Measurements from ENCODE around the gene MYO3B.

MYO3B gene

GRCh38 chr2:170177950-170178781, at the start of gene MYO3B:
Gene MYO3B (plus strand): TSS chr2:170178147. CDS start chr2:170178288, 141 bp downstream.
- no peak for DNase-seq

GRCh38 chr2:170139276-170139967, 38.5 kb upstream of the MYO3B start:
- DNase-seq: no peak

GRCh38 chr2:170140561-170140960, 37.4 kb upstream of the MYO3B start:
- DNase-seq: no peak

- DNase-seq: no peak
Observed at GRCh38 chr2:170141865-170142264, 36.1 kb upstream of the MYO3B start.

- DNase-seq: no peak
Observed at GRCh38 chr2:170142502-170142901, 35.4 kb upstream of the MYO3B start.

GRCh38 chr2:170143045-170143717, 34.8 kb upstream of the MYO3B start:
- DNase-seq: no peak

GRCh38 chr2:170144761-170145160, 33.2 kb upstream of the MYO3B start:
- DNase-seq: no peak

GRCh38 chr2:170145191-170145590, 32.8 kb upstream of the MYO3B start:
- DNase-seq: no peak

GRCh38 chr2:170145675-170146432, 32.1 kb upstream of the MYO3B start:
- no peak for DNase-seq

GRCh38 chr2:170146784-170147183, 31.2 kb upstream of the MYO3B start:
- DNase-seq: no peak

GRCh38 chr2:170147576-170147975, 30.4 kb upstream of the MYO3B start:
- no peak for DNase-seq

GRCh38 chr2:170148161-170148560, 29.8 kb upstream of the MYO3B start:
- DNase-seq: no peak

- DNase-seq: no peak
Observed at GRCh38 chr2:170152421-170152820, 25.5 kb upstream of the MYO3B start.

GRCh38 chr2:170155022-170155722, 22.8 kb upstream of the MYO3B start:
- no peak for DNase-seq

- no peak for DNase-seq
Observed at GRCh38 chr2:170155723-170156253, 22.2 kb upstream of the MYO3B start.

GRCh38 chr2:170156592-170156991, 21.4 kb upstream of the MYO3B start:
- DNase-seq: no peak

GRCh38 chr2:170157025-170157684, 20.8 kb upstream of the MYO3B start:
- DNase-seq: no peak

GRCh38 chr2:170159060-170159459, 18.9 kb upstream of the MYO3B start:
- DNase-seq: no peak

GRCh38 chr2:170161516-170162270, 16.3 kb upstream of the MYO3B start:
- DNase-seq: no peak

GRCh38 chr2:170162271-170162632, 15.7 kb upstream of the MYO3B start:
- DNase-seq: no peak

All from CD4-positive, alpha-beta T cell treated with Interleukin-15 for 1 hour (primary cell).